Parathyroid adenoma (tissue), 2 donors: ENCODE data around the gene BICD1.
A peak's percentile ranks its signal among the peaks of the same experiment; 100 is the strongest.
"Not testable (repeated sequence)": the region's sequence is repeated elsewhere in the genome, so short reads cannot be mapped to it uniquely, and the experiment has no call there.

Experiments used
- H2AFZ ChIP-seq: fragments of 300-600 bp; sonication (generic); one replicate; pipeline ENCODE4 v1.7.0; 2017; ENCODE audit warnings: antibody characterized with exemption, mild to moderate bottlenecking
- H3K27ac ChIP-seq: fragments of 300-600 bp; sonication (generic); one replicate; pipeline ENCODE4 v1.7.0; 2017
- H3K27me3 ChIP-seq: fragments of 300-600 bp; sonication (generic); one replicate; pipeline ENCODE4 v1.7.0; 2017; ENCODE audit warnings: low read length; ENCODE audit not compliant: control insufficient read depth, insufficient read depth
- H3K36me3 ChIP-seq: fragments of 300-600 bp; sonication (generic); one replicate; pipeline ENCODE4 v1.7.0; 2017; ENCODE audit warnings: low read length; ENCODE audit not compliant: control insufficient read depth, insufficient read depth
- H3K4me1 ChIP-seq: fragments of 300-600 bp; sonication (generic); one replicate; pipeline ENCODE4 v1.7.0; 2017; ENCODE audit warnings: control low read depth
- H3K4me2 ChIP-seq: fragments of 300-600 bp; sonication (generic); one replicate; pipeline ENCODE4 v1.7.0; 2017; ENCODE audit warnings: low read length
- H3K4me3 ChIP-seq: fragments of 300-600 bp; sonication (generic); one replicate; pipeline ENCODE4 v1.7.0; 2017; ENCODE audit warnings: low read depth, low read length
- H3K79me2 ChIP-seq: fragments of 300-600 bp; sonication (generic); one replicate; pipeline ENCODE4 v1.7.0; 2017; ENCODE audit warnings: control low read depth
- H3K9ac ChIP-seq: fragments of 300-600 bp; sonication (generic); one replicate; pipeline ENCODE4 v1.7.0; 2017; ENCODE audit warnings: mild to moderate bottlenecking
- H3K9me3 ChIP-seq: fragments of 300-600 bp; sonication (generic); one replicate; pipeline ENCODE4 v1.7.0; 2017; ENCODE audit warnings: low read length; ENCODE audit not compliant: control insufficient read depth
- TF ChIP-seq, protein P1 (sequence below): fragments of 300-600 bp; sonication (generic); IDR thresholded peaks from one replicate; pipeline ENCODE4 v1.7.0; 2017; ENCODE audit warnings: antibody characterized with exemption, mild to moderate bottlenecking
- donor health status: primary hyperparathyroidism.

BICD1 gene

DNA sequence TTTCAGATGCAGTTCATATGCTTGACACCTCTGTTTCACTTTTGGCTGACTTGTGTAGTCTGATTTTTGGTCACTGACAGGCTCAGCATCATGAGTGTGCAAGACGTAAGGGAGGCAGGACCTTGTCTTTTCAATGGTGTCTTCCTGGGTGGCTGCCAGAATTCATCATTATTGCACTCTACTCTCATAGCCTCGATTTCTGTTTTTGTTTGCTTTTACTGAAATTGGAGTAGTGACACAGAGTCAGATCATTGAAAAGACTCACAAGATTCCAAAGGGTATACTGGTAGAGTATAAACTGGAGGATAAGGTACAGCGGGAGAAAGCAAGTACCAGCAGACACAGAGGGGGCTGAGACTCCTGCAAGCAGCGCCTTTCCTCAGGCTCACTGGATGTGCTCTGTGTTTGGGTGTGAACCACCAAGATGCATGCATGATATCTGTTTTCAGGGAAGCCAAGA, 166.4 kb downstream of the BICD1 start:
- no peak overlapping the region for H3K4me3 ChIP-seq
- no peaks in the 10 kb centered on the region for H3K27me3 ChIP-seq
- no peaks in the 10 kb centered on the region for H3K79me2 ChIP-seq
- peak overlapping the region; percentile 25 for H2AFZ ChIP-seq
- TF ChIP-seq, protein P1, sequence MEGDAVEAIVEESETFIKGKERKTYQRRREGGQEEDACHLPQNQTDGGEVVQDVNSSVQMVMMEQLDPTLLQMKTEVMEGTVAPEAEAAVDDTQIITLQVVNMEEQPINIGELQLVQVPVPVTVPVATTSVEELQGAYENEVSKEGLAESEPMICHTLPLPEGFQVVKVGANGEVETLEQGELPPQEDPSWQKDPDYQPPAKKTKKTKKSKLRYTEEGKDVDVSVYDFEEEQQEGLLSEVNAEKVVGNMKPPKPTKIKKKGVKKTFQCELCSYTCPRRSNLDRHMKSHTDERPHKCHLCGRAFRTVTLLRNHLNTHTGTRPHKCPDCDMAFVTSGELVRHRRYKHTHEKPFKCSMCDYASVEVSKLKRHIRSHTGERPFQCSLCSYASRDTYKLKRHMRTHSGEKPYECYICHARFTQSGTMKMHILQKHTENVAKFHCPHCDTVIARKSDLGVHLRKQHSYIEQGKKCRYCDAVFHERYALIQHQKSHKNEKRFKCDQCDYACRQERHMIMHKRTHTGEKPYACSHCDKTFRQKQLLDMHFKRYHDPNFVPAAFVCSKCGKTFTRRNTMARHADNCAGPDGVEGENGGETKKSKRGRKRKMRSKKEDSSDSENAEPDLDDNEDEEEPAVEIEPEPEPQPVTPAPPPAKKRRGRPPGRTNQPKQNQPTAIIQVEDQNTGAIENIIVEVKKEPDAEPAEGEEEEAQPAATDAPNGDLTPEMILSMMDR, result no peak
- no peaks in the 10 kb centered on the region for H3K9me3 ChIP-seq
- H3K36me3 ChIP-seq, result no peaks in the 10 kb centered on the region
- H3K9ac ChIP-seq, result no peak overlapping the region
- H3K4me1 ChIP-seq, result peaks cover 13% of the 10 kb centered on the region
- H3K4me2 ChIP-seq, result no peak overlapping the region
- H3K27ac ChIP-seq, result no peak overlapping the region

- Histone ChIP-seq H2AFZ (no peak overlapping the region), H3K9ac (no peak overlapping the region), H3K36me3 (no peaks in the 10 kb centered on the region), H3K4me1 (peaks cover 13% of the 10 kb centered on the region), H3K27me3 (no peaks in the 10 kb centered on the region), H3K9me3 (no peaks in the 10 kb centered on the region), H3K79me2 (no peaks in the 10 kb centered on the region), H3K4me2 (no peak overlapping the region), H3K4me3 (no peak overlapping the region), H3K27ac (no peak overlapping the region)
- TF ChIP-seq, protein P1, result no peak
These were observed 167.1 kb downstream of the BICD1 start for GRCh38 chr12:32273712-32274111.

DNA sequence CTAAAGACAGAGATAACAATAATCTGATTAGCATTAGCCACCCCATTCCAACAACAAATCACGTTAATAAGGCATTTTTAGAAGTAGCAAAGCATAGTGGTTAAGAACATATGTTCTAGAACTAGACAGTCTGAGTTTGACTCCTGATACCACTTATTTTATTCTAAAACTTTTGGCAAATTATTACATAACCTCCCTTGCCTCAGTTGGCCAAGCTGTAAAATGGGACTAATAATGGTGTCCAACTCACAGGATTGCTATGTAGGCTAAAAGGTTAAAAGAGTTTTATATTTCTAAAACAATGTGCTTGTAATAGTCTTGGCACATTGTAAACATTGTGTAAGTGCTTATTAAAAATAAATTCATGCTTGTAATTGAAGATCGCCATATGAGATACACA, 168.0 kb downstream of the BICD1 start:
- no peaks in the 10 kb centered on the region for H3K9me3 ChIP-seq
- peaks cover 13% of the 10 kb centered on the region for H3K4me1 ChIP-seq
- peaks cover 2% of the 10 kb centered on the region for H3K79me2 ChIP-seq
- H2AFZ ChIP-seq, result no peak overlapping the region
- no peak overlapping the region for H3K9ac ChIP-seq
- H3K27me3 ChIP-seq, result no peaks in the 10 kb centered on the region
- H3K4me3 ChIP-seq, result no peak overlapping the region
- H3K27ac ChIP-seq, result no peak overlapping the region
- H3K36me3 ChIP-seq, result no peaks in the 10 kb centered on the region
- TF ChIP-seq, protein P1, result no peak
- H3K4me2 ChIP-seq, result no peak overlapping the region

DNA sequence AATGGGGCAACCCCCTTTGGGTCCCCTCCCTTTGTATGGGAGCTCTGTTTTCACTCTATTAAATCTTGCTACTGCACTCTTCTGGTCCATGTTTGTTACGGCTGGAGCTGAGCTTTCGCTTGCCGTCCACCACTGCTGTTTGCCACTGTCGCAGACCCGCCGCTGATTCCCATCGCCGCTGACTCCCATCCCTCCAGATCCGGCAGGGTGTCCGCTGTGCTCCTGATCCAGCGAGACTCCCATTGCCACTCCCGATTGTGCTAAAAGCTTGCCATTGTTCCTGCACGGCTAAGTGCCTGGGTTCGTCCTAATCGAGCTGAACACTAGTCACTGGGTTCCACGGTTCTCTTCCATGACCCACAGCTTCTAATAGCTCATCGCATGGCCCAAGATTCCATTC, 168.9 kb downstream of the BICD1 start:
- H2AFZ ChIP-seq, result not testable (repeated sequence)

GRCh38 chr12:32277774-32278173, 171.1 kb downstream of the BICD1 start:
- peaks cover 8% of the 10 kb centered on the region for H3K79me2 ChIP-seq
- H3K9me3 ChIP-seq, result no peaks in the 10 kb centered on the region
- H2AFZ ChIP-seq, result no peak overlapping the region
- H3K4me3 ChIP-seq, result no peak overlapping the region
- H3K9ac ChIP-seq, result no peak overlapping the region
- no peaks in the 10 kb centered on the region for H3K27me3 ChIP-seq
- TF ChIP-seq, protein P1, result no peak
- no peak overlapping the region for H3K4me2 ChIP-seq
- H3K4me1 ChIP-seq, result peaks cover 8% of the 10 kb centered on the region
- no peak overlapping the region for H3K27ac ChIP-seq
- no peaks in the 10 kb centered on the region for H3K36me3 ChIP-seq

More for the DNA sequence above, 168.9 kb downstream of the BICD1 start:
- H3K9me3 ChIP-seq, H3K4me3 ChIP-seq, H3K27me3 ChIP-seq, H3K27ac ChIP-seq, H3K4me2 ChIP-seq, H3K79me2 ChIP-seq, H3K9ac ChIP-seq, H3K36me3 ChIP-seq: not testable (repeated sequence)
- H3K4me1 ChIP-seq, result peaks cover 13% of the 10 kb centered on the region
